22Rv1 (cell line): Measurements from ENCODE around the gene POLR2I.

Experiments used
- ZFX ChIP-seq: fragments of 450-650 bp; IDR thresholded peaks from 2 replicates; pipeline ENCODE4 v1.6.1; 2017; ENCODE audit warnings: antibody characterized with exemption, borderline replicate concordance
- TF ChIP-seq, protein P1 (sequence below): fragments of 450-650 bp; IDR thresholded peaks from 2 replicates; pipeline ENCODE4 v1.5.1; 2017; ENCODE audit warnings: mild to moderate bottlenecking

DNA sequence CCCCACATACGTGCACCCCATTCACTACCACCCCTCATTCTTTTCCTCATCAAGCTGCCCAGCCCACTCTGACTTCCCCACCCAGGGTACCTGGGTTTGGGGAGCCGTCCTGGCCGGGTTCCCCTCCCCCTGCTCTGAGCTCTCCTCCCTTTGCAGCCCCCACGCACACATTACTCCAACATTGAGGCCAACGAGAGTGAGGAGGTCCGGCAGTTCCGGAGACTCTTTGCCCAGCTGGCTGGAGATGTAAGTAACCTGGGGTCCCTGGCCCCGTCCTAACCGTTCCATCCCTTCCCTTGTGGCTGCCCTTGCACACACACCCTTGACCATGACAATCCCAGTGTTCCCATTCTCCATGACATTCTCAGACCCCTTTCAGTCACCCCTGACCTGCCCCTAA is 27.8 kb upstream of the POLR2I start:
- TF ChIP-seq, protein P1, sequence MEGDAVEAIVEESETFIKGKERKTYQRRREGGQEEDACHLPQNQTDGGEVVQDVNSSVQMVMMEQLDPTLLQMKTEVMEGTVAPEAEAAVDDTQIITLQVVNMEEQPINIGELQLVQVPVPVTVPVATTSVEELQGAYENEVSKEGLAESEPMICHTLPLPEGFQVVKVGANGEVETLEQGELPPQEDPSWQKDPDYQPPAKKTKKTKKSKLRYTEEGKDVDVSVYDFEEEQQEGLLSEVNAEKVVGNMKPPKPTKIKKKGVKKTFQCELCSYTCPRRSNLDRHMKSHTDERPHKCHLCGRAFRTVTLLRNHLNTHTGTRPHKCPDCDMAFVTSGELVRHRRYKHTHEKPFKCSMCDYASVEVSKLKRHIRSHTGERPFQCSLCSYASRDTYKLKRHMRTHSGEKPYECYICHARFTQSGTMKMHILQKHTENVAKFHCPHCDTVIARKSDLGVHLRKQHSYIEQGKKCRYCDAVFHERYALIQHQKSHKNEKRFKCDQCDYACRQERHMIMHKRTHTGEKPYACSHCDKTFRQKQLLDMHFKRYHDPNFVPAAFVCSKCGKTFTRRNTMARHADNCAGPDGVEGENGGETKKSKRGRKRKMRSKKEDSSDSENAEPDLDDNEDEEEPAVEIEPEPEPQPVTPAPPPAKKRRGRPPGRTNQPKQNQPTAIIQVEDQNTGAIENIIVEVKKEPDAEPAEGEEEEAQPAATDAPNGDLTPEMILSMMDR: no peak
- TF ChIP-seq ZFX: no peak
